Subcutaneous abdominal adipose tissue (tissue), 5 donors: Measurements from ENCODE around the gene RFX5.

Experiments
- H3K27ac ChIP-seq: one replicate; pipeline ENCODE4 v1.7.0; 2013; ENCODE audit warnings: low read depth, mild to moderate bottlenecking, inconsistent platforms, low read length, moderate library complexity
- H3K27me3 ChIP-seq, 5 donors: one replicate each; pipeline ENCODE4 v1.7.0; 2013; ENCODE audit warnings: low read length in 5 of 5, inconsistent platforms in 1 of 5; ENCODE audit not compliant: control insufficient read depth in 5 of 5, insufficient read depth in 4 of 5
- H3K36me3 ChIP-seq, 5 donors: one replicate each; pipeline ENCODE4 v1.7.0; 2013; ENCODE audit warnings: low read length in 5 of 5; ENCODE audit not compliant: control insufficient read depth in 5 of 5, insufficient read depth in 5 of 5
- H3K4me1 ChIP-seq, 5 donors: one replicate each; pipeline ENCODE4 v1.7.0; 2013; ENCODE audit warnings: low read length in 5 of 5, mild to moderate bottlenecking in 3 of 5, moderate library complexity in 1 of 5; ENCODE audit not compliant: control insufficient read depth in 5 of 5, insufficient read depth in 5 of 5
- H3K4me3 ChIP-seq, 5 donors: one replicate each; pipeline ENCODE4 v1.7.0; 2013; ENCODE audit warnings: low read length in 5 of 5, low read depth in 1 of 5
- H3K9ac ChIP-seq, 5 donors: one replicate each; pipeline ENCODE4 v1.7.0; 2013; ENCODE audit warnings: low read length in 5 of 5, mild to moderate bottlenecking in 4 of 5, moderate library complexity in 3 of 5
- H3K9me3 ChIP-seq, 5 donors: one replicate each; pipeline ENCODE4 v1.7.0; 2013; ENCODE audit warnings: low read length in 5 of 5; ENCODE audit not compliant: control insufficient read depth in 5 of 5
- donor health status: healthy.
- donor health status: healthy.
- donor health status: healthy.
- donor health status: healthy.
- donor health status: healthy.

RFX5 gene

DNA sequence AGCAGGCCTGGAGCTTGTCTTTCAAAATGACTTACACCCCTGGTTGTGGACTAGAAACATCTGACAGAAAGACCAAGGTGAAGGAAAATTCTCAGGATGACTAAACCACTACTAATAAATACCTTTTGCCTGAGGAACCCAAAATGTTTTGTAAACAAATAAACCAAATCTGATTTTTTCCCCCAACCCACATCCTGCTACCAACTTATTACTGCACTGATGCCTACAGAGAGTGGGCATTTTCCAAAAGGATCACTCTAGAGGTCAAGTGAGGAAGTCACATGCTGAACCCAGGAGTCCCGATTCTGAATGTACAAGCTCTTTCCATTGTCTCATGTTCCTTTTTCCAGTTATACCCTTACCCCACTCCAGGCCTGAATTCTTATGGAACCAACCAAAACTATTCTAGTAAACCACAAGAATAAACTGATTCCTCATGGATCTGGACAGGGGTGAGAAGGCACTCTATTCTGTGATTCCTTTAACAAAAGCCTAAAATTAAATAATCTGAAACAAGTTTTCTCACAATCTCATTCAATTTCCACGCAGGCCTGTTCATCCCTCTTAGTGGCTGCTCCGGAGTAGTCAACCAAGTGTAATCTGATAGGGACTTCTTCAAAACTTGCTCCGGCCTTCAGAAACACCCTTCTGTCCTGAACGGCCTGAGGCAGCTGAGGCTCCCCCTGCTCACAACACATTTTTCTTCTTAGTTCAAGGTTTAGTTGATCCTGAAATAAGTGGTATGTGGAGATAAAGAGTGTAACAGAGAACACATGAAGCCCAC is 21.2 kb downstream of the RFX5 start:
- Histone ChIP-seq H3K9ac (peak overlapping the region; percentile 77 to 99 (median 97)), H3K4me1 (peaks cover 3 to 39% (median 32%) of the 10 kb centered on the region in 5 donors), H3K27me3 (no peaks in the 10 kb centered on the region), H3K27ac (peak overlapping the region; percentile 93), H3K36me3 (peaks cover 2 to 23% (median 18%) of the 10 kb centered on the region in 5 donors), H3K4me3 (peak overlapping the region; percentile 63 to 86 (median 77)), H3K9me3 (no peaks in the 10 kb centered on the region)

DNA sequence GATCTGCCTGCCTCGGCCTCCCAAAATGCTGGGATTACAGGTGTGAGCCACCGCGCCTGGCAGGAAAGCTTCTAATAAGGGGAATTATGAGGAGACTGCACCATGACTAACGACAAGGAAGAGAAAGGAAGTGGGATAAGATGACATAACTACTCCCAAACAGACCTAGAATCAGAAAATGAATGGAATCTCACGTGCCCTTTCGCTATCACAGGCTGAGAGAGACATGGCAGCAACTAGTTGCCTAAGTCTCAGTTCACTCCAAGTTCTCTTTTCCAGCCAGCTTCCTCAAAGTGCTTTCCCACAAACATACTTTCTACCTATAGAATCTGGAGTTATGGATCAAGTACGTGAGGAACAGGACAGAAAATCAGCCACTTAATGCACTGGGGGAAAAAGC is 21.8 kb downstream of the RFX5 start:
- peaks cover 3 to 39% (median 32%) of the 10 kb centered on the region in 5 donors for H3K4me1 ChIP-seq
- H3K9ac ChIP-seq, result peak overlapping the region in 2 of 5 donors; percentile 85 to 99
- no peaks in the 10 kb centered on the region for H3K9me3 ChIP-seq
- H3K36me3 ChIP-seq, result peaks cover 4 to 29% (median 23%) of the 10 kb centered on the region in 5 donors
- H3K4me3 ChIP-seq, result peak overlapping the region in 1 of 5 donors; percentile 86
- peak overlapping the region; percentile 93 for H3K27ac ChIP-seq
- no peaks in the 10 kb centered on the region for H3K27me3 ChIP-seq

DNA sequence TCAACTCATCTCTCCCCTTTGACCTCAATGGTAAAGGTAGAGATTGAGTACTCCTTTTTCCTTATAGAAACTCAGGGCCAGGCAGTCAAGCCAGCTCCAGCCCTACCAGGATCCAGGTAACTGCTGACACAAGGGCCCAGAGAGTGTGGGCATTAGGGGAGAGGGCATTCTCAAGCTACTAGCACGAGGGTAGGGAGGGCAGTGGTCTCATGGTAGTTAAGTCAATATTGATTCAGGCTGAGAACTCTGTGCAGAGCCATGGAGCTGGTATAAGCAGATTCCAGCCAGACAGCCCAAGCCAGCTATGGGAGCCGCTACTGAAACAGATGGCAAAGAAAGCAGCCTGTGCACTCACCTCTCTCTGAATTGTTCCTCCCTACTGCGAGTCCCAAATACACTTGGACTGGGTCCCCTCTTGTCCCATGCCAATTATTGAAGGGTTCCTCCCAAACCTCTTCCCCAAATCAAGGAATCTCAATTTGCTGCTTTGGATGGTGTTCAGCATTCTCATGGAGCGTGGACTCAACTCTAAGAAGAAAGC is 22.6 kb downstream of the RFX5 start:
- no peak overlapping the region for H3K4me3 ChIP-seq
- peak overlapping the region; percentile 19 for H3K27ac ChIP-seq
- peaks cover 3 to 39% (median 32%) of the 10 kb centered on the region in 5 donors for H3K4me1 ChIP-seq
- H3K27me3 ChIP-seq, result no peaks in the 10 kb centered on the region
- H3K36me3 ChIP-seq, result peaks cover 4 to 33% (median 24%) of the 10 kb centered on the region in 5 donors
- H3K9ac ChIP-seq, result no peak overlapping the region
- no peaks in the 10 kb centered on the region for H3K9me3 ChIP-seq

DNA sequence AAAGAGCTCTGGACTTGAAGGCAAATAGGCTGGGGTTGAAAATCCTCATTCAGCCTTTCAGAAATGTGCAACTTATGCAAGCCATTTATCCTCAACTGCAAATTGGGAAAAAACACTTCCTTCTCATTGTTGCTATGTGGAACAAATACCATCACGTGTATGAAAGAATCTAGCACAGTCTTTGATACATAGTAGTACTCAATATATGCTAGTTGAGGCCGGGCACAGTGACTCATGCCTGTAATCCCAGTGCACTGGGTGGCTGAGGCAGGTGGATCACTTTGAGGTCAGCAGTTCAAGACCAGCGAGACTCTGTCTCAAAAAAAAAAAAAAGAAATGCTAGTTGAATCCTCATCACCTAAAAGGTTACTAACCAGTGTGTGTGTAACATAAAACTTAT is 28.1 kb downstream of the RFX5 start:
- H3K36me3 ChIP-seq, result peaks cover 11 to 55% (median 40%) of the 10 kb centered on the region in 5 donors

GRCh38 chr1:151315565-151316235 is 31.4 kb downstream of the RFX5 start:
- Histone ChIP-seq H3K36me3 (peaks cover 9 to 61% (median 52%) of the 10 kb centered on the region in 5 donors), H3K9ac (no peak overlapping the region), H3K4me1 (peaks cover 30 to 51% (median 44%) of the 10 kb centered on the region in 5 donors), H3K27me3 (no peaks in the 10 kb centered on the region), H3K27ac (no peak overlapping the region), H3K9me3 (no peaks in the 10 kb centered on the region), H3K4me3 (no peak overlapping the region)

More for the DNA sequence above, 28.1 kb downstream of the RFX5 start:
- no peak overlapping the region for H3K4me3 ChIP-seq
- no peaks in the 10 kb centered on the region for H3K27me3 ChIP-seq
- no peak overlapping the region for H3K9ac ChIP-seq
- H3K9me3 ChIP-seq, result no peaks in the 10 kb centered on the region
- peaks cover 10 to 20% (median 14%) of the 10 kb centered on the region in 5 donors for H3K4me1 ChIP-seq
- H3K27ac ChIP-seq, result no peak overlapping the region

DNA sequence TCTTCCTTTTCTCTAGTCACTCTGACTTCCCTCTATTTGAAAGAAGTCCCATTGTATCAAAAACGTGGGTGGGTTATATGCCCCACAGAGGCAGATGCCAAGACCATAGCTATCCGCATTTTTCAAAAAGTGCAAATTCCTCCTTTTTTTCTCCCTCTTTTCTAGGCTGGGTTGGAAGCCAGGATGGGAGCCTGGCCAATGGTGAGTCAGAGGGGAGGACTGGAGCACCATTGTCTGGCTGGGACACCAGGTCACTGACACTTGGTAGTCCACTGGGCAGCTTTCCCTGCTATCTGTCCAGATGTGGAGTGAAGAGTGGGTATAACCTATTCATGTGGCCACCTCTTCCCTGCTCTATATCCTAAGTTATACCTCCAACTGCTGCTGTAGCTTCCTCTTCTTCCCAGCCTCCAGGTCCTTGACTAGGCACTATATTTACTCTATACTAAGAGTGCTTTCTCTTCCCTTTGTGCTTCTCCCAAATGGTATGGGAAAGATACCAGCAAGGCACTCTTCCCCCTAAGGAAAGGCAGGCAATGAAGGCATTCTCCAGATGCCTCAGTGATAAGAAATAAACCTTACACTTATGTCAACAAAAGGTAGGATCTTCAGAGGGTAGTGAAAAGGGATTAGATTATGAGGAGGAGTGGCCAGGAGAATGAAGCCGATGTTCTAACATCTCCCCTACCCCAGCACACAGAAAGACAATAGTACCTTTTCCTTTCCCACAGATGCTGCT is 32.7 kb downstream of the RFX5 start:
- Histone ChIP-seq H3K27ac (peak overlapping the region; percentile 99), H3K36me3 (peaks cover 7 to 59% (median 50%) of the 10 kb centered on the region in 5 donors), H3K27me3 (no peaks in the 10 kb centered on the region), H3K9me3 (no peaks in the 10 kb centered on the region), H3K4me3 (no peak overlapping the region), H3K4me1 (peaks cover 30 to 65% (median 58%) of the 10 kb centered on the region in 5 donors), H3K9ac (peak overlapping the region in 4 of 5 donors; percentile 8 to 72 (median 41))

DNA sequence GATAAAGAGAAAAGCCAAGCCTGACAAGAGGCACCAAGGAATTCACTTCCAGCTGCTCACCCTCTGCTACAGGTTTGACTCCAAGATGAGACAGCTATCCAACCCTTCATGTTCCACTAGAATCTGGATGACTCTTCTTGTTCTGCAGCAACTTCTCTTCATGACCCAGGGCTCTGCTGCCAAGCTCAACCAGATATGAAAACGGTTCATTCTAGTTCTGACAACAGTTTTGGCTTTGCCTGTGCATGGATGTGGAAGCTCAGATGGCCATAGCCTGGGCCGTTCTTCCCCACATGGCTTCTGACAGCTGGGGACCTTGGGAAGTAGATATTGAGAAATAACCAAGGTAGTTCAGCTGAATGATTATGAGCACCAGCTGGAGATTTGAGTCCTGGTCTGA is 33.6 kb downstream of the RFX5 start:
- Histone ChIP-seq H3K9me3 (no peaks in the 10 kb centered on the region), H3K27ac (peak overlapping the region; percentile 99), H3K27me3 (no peaks in the 10 kb centered on the region), H3K36me3 (peaks cover 4 to 59% (median 48%) of the 10 kb centered on the region in 5 donors), H3K4me3 (peak overlapping the region in 1 of 5 donors; percentile 4), H3K9ac (peak overlapping the region in 4 of 5 donors; percentile 6 to 72 (median 18)), H3K4me1 (peaks cover 30 to 72% (median 66%) of the 10 kb centered on the region in 5 donors)

DNA sequence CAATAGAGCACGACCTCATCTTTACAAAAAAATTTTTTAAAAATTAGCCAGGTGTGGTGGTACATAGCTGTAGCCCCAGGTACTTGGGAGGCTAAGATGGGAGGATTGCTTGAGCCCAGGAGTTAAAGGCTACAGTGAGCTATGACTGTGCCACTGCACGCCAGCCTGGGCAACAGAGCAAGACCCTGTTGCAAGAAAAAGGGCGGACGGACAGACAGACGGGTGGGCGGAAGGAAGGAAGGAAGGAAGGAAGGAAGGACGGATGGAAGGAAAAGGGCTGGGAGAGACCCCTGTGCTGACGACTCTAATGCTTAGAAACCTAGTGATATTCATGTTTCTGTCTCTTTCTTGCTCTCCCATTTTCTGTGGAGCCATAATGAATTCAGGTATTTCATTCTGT is 34.2 kb downstream of the RFX5 start:
- peaks cover 30 to 72% (median 66%) of the 10 kb centered on the region in 5 donors for H3K4me1 ChIP-seq
- no peak overlapping the region for H3K4me3 ChIP-seq
- H3K36me3 ChIP-seq, result peaks cover 6 to 65% (median 55%) of the 10 kb centered on the region in 5 donors
- H3K27ac ChIP-seq, result peak overlapping the region; percentile 99
- no peaks in the 10 kb centered on the region for H3K9me3 ChIP-seq
- H3K9ac ChIP-seq, result peak overlapping the region in 1 of 5 donors; percentile 76
- H3K27me3 ChIP-seq, result no peaks in the 10 kb centered on the region

DNA sequence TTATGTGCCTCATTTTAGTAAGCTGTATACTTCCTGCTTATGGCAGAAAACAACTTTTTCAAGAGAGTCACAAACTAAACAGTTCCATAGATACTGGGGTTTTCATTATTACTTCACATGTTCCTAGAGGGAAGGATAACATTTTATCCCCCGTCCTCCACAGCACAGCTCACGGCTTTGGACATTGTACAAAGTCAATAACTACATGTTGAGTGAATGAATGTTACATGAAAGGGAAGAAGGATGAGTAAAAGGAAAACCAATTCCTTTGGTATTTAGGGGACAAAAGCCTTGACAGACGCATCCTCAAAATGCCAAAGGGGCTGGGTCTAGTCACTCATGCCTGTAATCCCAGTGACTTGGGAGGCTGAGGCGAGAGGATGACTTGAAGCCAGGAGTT is 34.6 kb downstream of the RFX5 start:
- H3K4me1 ChIP-seq, result peaks cover 30 to 72% (median 66%) of the 10 kb centered on the region in 5 donors
- no peaks in the 10 kb centered on the region for H3K27me3 ChIP-seq
- H3K4me3 ChIP-seq, result no peak overlapping the region
- H3K27ac ChIP-seq, result peak overlapping the region; percentile 99
- peak overlapping the region; percentile 40 to 76 (median 63) for H3K9ac ChIP-seq
- H3K9me3 ChIP-seq, result no peaks in the 10 kb centered on the region
- peaks cover 4 to 65% (median 55%) of the 10 kb centered on the region in 5 donors for H3K36me3 ChIP-seq
